ENCODE results near the gene ALS2. TPM values are rescaled to one million over a fixed set of nuclear protein-coding genes. Genes with fewer than 3 reads are reported as not detected.
"Not testable (repeated sequence)": the region's sequence is repeated elsewhere in the genome, so short reads cannot be mapped to it uniquely, and the experiment has no call there.

Gene ALS2
- 23.6 and 23.9 TPM in 2 replicates for total RNA-seq (2014; rRNA removed; shearing (Covaris generic))

DNA sequence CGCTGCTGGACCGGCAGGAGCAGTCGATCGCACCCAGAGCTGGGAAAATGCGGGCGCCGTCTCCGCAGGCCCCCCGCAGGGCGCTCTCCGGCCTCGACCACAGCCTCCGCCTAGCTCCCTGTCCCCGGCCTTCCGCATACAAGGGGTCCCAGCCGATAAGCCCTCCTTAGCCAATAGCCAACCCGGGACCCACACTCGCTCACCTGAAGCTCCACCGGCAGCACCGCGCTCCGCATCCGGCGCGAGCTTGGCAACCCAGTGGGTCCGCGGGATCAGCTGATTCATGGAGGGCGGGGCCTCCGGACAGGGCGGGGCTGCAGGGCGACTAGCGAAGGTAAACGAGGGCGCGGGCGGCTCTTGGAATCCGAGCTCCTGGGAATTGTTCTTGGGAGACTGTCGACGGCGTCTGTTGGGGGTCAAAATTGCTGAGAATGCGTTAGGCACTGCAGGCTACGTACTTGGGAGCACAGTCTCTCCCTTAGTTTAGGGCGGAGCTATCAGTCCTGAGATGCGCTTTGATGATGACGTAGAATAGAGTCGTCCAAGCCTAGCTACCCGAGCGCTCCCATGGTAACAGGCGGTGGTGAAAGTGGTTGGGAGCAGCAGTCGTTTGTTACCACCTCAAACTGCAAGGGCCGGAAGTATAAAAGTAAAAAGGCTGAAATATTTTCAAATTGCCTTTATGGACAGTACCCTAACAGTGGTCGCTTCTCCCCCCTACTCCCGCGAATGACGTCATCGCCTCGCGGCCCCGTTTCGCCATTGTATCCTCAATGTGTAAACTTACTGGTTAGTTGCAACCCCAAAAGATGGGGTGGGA, at the start of gene ALS2:
Gene ALS2 (minus strand): TSS at position 260 of the 820 bp plus-strand sequence. CDS start 12,048 bp downstream, outside the sequence.
- H3K4me3 ChIP-seq (ENCODE audit: insufficient read depth, low read depth, low read length): peak within 1 kb of the TSS; percentile 96
- H3K27me3 ChIP-seq (ENCODE audit: control insufficient read depth, insufficient read depth, low read length): no peaks in the 10 kb centered on the region
- DNase-seq: peak; percentile 93
- no peaks in the 10 kb centered on the region for H3K36me3 ChIP-seq (replicated peaks; ENCODE audit: control insufficient read depth, insufficient read depth, low read length)

DNA sequence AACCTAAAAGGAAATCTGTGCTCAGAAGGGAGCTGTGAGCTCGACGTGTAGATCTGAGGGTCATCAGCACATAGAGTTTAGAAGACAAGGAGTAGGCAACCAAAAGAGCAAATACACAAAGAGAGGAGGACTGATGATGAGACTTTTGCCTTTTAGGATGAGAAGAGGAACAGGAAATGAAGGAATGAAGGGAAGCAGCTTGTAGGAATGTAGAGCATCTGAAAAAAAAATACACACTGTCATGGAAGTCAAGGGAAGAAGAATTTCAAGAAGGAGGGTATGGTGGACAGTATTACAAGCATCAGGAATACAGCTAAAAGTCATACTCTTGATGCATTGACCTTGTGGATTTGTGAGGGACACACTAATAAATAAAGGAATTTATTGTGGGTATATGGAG, 47.5 kb upstream of the ALS2 start:
- Histone ChIP-seq H3K27me3 (ENCODE audit: control insufficient read depth, insufficient read depth, low read length) (no peaks in the 10 kb centered on the region), H3K4me3 (ENCODE audit: insufficient read depth, low read depth, low read length) (no peak overlapping the region), H3K36me3 (replicated peaks; ENCODE audit: control insufficient read depth, insufficient read depth, low read length) (no peaks in the 10 kb centered on the region)
- no peak for DNase-seq

DNA sequence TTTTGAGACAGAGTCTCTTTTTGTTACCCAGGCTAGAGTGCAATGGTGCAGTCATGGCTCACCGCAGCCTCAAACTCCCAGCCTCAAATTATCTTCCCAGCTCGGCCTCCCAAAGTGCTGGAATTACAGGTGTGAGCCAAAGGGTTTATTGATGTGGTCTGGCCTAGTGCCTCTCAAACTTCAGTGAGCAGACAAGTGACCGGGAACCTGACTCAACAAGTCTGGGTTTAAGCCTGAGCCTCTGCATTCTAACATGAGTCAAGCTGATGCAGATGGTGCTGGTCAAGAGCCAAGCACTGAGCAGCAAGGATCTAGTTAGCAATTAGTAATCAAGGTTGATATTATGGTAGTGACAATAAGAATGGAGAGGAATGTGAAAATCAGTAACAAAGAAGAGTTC, 46.9 kb upstream of the ALS2 start:
- no peak overlapping the region for H3K4me3 ChIP-seq (ENCODE audit: insufficient read depth, low read depth, low read length)
- H3K27me3 ChIP-seq (ENCODE audit: control insufficient read depth, insufficient read depth, low read length): no peaks in the 10 kb centered on the region
- no peak for DNase-seq
- no peaks in the 10 kb centered on the region for H3K36me3 ChIP-seq (replicated peaks; ENCODE audit: control insufficient read depth, insufficient read depth, low read length)

- H3K4me3 ChIP-seq (ENCODE audit: insufficient read depth, low read depth, low read length): no peak overlapping the region
- no peak for DNase-seq
- no peaks in the 10 kb centered on the region for H3K36me3 ChIP-seq (replicated peaks; ENCODE audit: control insufficient read depth, insufficient read depth, low read length)
- H3K27me3 ChIP-seq (ENCODE audit: control insufficient read depth, insufficient read depth, low read length): no peaks in the 10 kb centered on the region
Measured at GRCh38 chr2:201824212-201824611, 43.5 kb upstream of the ALS2 start.

DNA sequence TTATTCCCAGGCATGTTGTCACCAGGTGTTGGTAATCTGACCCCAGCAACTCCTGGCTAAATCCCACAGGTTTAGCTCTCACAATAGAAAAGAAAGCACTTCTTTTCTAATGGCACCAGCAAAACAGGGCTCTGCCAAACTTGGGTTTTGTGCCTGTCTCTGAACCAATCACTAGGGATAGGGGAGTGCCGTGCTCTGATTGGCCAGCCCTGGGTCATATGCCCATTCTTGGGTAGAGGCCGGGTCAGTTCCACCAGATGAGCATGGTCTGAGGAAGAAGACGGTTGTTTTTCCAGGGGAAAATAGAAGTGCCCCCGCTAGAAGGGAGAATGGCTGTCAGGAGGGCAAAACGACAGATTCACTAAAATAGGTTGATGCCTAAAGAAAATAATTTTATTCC, 40.3 kb upstream of the ALS2 start:
- H3K27me3 ChIP-seq (ENCODE audit: control insufficient read depth, insufficient read depth, low read length): no peaks in the 10 kb centered on the region
- DNase-seq: peak; percentile 24
- H3K4me3 ChIP-seq (ENCODE audit: insufficient read depth, low read depth, low read length): no peak overlapping the region
- H3K36me3 ChIP-seq (replicated peaks; ENCODE audit: control insufficient read depth, insufficient read depth, low read length): no peaks in the 10 kb centered on the region

DNA sequence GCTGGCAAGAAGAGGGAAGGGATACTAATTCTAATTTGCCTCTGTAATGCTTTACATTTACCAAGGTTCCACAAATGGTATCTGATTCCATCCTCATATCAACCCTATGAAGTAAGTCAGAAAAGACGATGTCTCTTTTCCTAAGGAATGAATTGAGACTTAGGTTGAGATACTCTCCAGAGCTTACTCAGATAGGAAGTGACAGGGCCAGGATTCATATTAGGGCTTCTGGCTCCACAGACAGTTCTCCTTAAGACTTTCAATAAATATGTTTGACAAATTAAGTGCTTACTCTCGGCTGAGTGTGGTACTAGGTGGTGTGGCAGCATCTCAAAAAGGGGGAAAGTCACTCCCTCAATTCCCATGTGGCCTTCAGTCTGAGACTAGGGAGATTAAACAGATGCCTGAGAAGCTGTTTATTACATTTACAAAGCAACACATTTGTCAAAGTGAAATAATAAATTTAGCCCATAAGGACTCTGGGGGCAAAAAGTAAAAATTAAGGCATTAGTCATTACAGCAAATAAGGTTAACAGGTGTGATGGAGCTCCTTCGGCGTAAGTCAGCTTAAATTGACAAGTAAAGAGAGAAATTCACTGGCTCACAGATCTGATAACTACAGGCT, 39.8 kb upstream of the ALS2 start:
- Histone ChIP-seq H3K4me3 (ENCODE audit: insufficient read depth, low read depth, low read length) (no peak overlapping the region), H3K27me3 (ENCODE audit: control insufficient read depth, insufficient read depth, low read length) (no peaks in the 10 kb centered on the region), H3K36me3 (replicated peaks; ENCODE audit: control insufficient read depth, insufficient read depth, low read length) (no peaks in the 10 kb centered on the region)
- DNase-seq: no peak

GRCh38 chr2:201816657-201817575, 36.2 kb upstream of the ALS2 start:
- H3K36me3 ChIP-seq (replicated peaks; ENCODE audit: control insufficient read depth, insufficient read depth, low read length): no peaks in the 10 kb centered on the region
- H3K4me3 ChIP-seq (ENCODE audit: insufficient read depth, low read depth, low read length): no peak overlapping the region
- H3K27me3 ChIP-seq (ENCODE audit: control insufficient read depth, insufficient read depth, low read length): no peaks in the 10 kb centered on the region
- no peak for DNase-seq

GRCh38 chr2:201813996-201814760, 33.4 kb upstream of the ALS2 start:
- Histone ChIP-seq H3K4me3 (ENCODE audit: insufficient read depth, low read depth, low read length) (no peak overlapping the region), H3K27me3 (ENCODE audit: control insufficient read depth, insufficient read depth, low read length) (no peaks in the 10 kb centered on the region), H3K36me3 (replicated peaks; ENCODE audit: control insufficient read depth, insufficient read depth, low read length) (no peaks in the 10 kb centered on the region)
- no peak for DNase-seq

- not testable (repeated sequence) for H3K27me3 ChIP-seq (ENCODE audit: control insufficient read depth, insufficient read depth, low read length); H3K36me3 ChIP-seq (replicated peaks; ENCODE audit: control insufficient read depth, insufficient read depth, low read length)
Measured at GRCh38 chr2:201810604-201811003, 29.9 kb upstream of the ALS2 start.

GRCh38 chr2:201809633-201810032, 28.9 kb upstream of the ALS2 start:
- no peak for DNase-seq
- H3K27me3 ChIP-seq (ENCODE audit: control insufficient read depth, insufficient read depth, low read length): no peaks in the 10 kb centered on the region
- H3K4me3 ChIP-seq (ENCODE audit: insufficient read depth, low read depth, low read length): no peak overlapping the region
- no peaks in the 10 kb centered on the region for H3K36me3 ChIP-seq (replicated peaks; ENCODE audit: control insufficient read depth, insufficient read depth, low read length)

More at GRCh38 chr2:201810604-201811003, 29.9 kb upstream of the ALS2 start:
- not testable (repeated sequence) for DNase-seq; H3K4me3 ChIP-seq (ENCODE audit: insufficient read depth, low read depth, low read length)

DNA sequence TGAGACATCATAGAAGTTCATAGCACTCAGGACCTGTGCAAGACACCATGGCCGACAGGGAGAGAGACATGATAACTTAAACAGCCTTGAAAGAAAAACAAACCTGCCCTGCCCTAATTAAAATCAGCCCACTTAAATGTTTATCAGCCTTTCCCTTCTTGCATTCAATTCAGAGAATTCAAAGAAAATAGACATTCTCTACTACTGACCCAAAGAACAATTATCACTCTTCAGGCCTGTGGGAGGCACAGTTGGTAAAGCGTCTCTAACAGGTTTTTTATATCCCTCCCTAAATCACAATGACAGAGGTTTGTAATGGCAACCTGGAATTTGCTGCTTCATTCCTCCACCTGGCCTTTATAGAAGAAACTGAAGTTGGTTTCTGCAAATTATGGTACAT, 27.3 kb upstream of the ALS2 start:
- Histone ChIP-seq H3K36me3 (replicated peaks; ENCODE audit: control insufficient read depth, insufficient read depth, low read length) (no peaks in the 10 kb centered on the region), H3K27me3 (ENCODE audit: control insufficient read depth, insufficient read depth, low read length) (no peaks in the 10 kb centered on the region), H3K4me3 (ENCODE audit: insufficient read depth, low read depth, low read length) (no peak overlapping the region)
- DNase-seq: peak; percentile 31

DNA sequence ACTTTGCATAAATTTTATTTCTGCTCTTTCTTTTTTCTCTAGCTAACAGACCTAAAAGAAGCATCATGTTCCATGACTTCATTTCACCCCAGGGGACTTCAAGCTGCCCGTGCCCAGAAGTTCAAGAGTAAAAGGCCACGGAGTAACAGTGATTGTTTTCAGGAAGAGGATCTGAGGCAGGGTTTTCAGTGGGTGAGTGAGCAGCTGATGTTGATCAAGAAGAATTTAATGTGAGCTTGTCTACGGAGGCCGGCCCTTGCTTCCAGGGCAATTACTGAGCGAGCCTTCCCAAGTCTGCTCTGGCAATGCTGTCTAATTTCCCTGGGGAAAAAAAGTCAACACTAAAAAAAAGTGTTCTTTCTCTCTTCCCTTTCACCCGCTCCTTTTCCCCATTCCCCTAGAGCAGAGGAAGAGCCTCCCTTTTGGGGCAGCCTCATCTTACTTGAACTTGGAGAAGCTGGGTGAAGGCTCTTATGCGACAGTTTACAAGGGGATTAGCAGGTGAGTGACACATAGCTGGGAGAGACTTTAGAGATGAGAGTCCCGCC, 26.8 kb upstream of the ALS2 start:
- Histone ChIP-seq H3K27me3 (ENCODE audit: control insufficient read depth, insufficient read depth, low read length) (no peaks in the 10 kb centered on the region), H3K36me3 (replicated peaks; ENCODE audit: control insufficient read depth, insufficient read depth, low read length) (no peaks in the 10 kb centered on the region), H3K4me3 (ENCODE audit: insufficient read depth, low read depth, low read length) (no peak overlapping the region)
- peak; percentile 15 for DNase-seq

DNA sequence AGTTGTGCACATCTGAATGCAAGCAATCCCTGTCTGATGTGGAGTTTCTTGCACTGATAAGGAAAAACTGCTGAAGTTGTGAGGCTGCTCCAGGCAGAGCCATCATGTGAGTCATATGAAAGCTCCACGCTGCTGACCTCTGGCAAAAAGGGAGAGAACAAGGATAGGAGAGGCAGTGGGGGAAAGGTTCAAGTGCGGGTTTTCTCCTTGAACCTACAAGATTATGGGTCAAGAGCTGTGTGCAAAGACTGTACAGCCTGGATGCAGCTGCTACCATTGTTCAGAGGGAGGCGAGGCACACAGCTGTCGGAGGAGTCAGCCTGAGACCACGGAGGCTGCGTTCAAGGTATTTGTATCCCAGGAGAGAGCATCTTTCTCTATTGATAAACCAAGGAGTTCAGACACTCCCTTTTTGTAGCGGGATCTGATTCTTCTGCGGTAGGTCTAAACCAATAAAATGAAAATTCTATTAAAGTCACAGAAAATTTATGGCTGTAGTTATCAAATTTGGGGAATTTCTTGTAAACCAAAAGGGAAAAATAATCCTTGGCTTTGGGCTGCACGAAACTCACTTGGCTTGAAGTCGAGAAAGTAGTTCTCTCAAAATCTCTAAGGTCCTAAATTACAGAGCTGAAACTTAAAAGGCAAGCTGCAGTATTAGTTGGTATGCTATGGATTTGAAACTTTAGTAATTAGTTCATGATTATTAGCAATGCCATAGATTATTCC, 25.9 kb upstream of the ALS2 start, which contains the start of gene CDK15:
Gene CDK15 (plus strand): TSS at position 96 of the 729 bp plus-strand sequence. CDS start 128 bp downstream, at position 224.
- Histone ChIP-seq H3K4me3 (ENCODE audit: insufficient read depth, low read depth, low read length) (no peak within 1 kb of the TSS), H3K36me3 (replicated peaks; ENCODE audit: control insufficient read depth, insufficient read depth, low read length) (no peaks in the 10 kb centered on the region), H3K27me3 (ENCODE audit: control insufficient read depth, insufficient read depth, low read length) (no peaks in the 10 kb centered on the region)
- no peak for DNase-seq
